Caco-2 (cell line): ENCODE measurements around the gene AGAP1. TPM values are rescaled to one million over a fixed set of nuclear protein-coding genes. Genes with fewer than 3 reads are reported as not detected.

Experiments used
- BruUV-seq: library from RNA; stranded (reverse); fragments of 400-500 nt; replicated peaks from 2 replicates; lab custom pipeline; 2021; lab: Mats Ljungman, UMichigan
- CTCF ChIA-PET: fragments of 300-600 bp; sonication (Branson Sonifier 250); formaldehyde crosslinking; loops from one replicate; lab custom pipeline; 2022; ENCODE audit warnings: antibody characterized with exemption; lab: Charles Lee
- POLR2A ChIA-PET: fragments of 300-600 bp; sonication (Branson Sonifier 250); formaldehyde crosslinking; loops from one replicate; lab custom pipeline; 2022; ENCODE audit warnings: antibody characterized with exemption; lab: Charles Lee
- DNase-seq, 2 experiments: peaks; one replicate each; pipeline versions ENCODE4 v3.0.0 to v3.0.0-alpha.2; 2020 to 2022
- H3K27me3 ChIP-seq: replicated peaks from 2 replicates; pipeline ENCODE4 v1.6.0; 2011; ENCODE audit warnings: low read length; ENCODE audit not compliant: control insufficient read depth, insufficient read depth
- H3K36me3 ChIP-seq: 2 replicates; pipeline ENCODE4 v1.5.1; 2011; ENCODE audit warnings: low read length; ENCODE audit not compliant: control insufficient read depth, insufficient read depth
- H3K4me1 ChIP-seq: fragments of 250-450 bp; sonication (Bioruptor Pico); 2 replicates; pipeline ENCODE4 v1.5.1; 2020; ENCODE audit warnings: mild to moderate bottlenecking
- H3K4me3 ChIP-seq: 2 replicates; pipeline ENCODE4 v1.5.1; 2011; ENCODE audit warnings: low read depth, mild to moderate bottlenecking, control low read depth, low read length
- H3K9me3 ChIP-seq: fragments of 250-450 bp; sonication (Bioruptor Pico); 2 replicates; pipeline ENCODE4 v1.5.1; 2020; ENCODE audit warnings: mild to moderate bottlenecking, moderate library complexity
- H3K27ac Mint-ChIP-seq: one replicate; pipeline ENCODE4 v1.8.0; 2022; ENCODE audit warnings: mixed read lengths; ENCODE audit not compliant: unreplicated experiment
- H3K27me3 Mint-ChIP-seq: one replicate; pipeline ENCODE4 v1.8.0; 2022; ENCODE audit warnings: mixed read lengths; ENCODE audit not compliant: insufficient read depth, unreplicated experiment
- H3K36me3 Mint-ChIP-seq: one replicate; pipeline ENCODE4 v1.8.0; 2022; ENCODE audit warnings: mild to moderate bottlenecking, mixed read lengths; ENCODE audit not compliant: insufficient read depth, unreplicated experiment
- H3K4me1 Mint-ChIP-seq: one replicate; pipeline ENCODE4 v1.8.0; 2022; ENCODE audit warnings: low read depth, mixed read lengths; ENCODE audit not compliant: unreplicated experiment
- H3K4me3 Mint-ChIP-seq: one replicate; pipeline ENCODE4 v1.8.0; 2022; ENCODE audit warnings: mild to moderate bottlenecking, moderate library complexity, mixed read lengths; ENCODE audit not compliant: unreplicated experiment
- H3K9me3 Mint-ChIP-seq: one replicate; pipeline ENCODE4 v1.8.0; 2022; ENCODE audit warnings: mixed read lengths; ENCODE audit not compliant: unreplicated experiment
- intact Hi-C: fragments of 100-400 bp; cut with micrococcal nuclease; formaldehyde crosslinking; loops from one replicate; pipeline ENCODE4 v1.10.0; 2022; ENCODE audit not compliant: unreplicated experiment
- total RNA-seq: library from RNA; stranded (reverse); gene quantifications from 2 replicates; pipeline ENCODE4 v1.2.3, GENCODE V29; 2022
- TF ChIP-seq, protein P1 (sequence below), 2 experiments: fragments of 200-600 bp in 1 of 2; IDR thresholded peaks; 1 replicate in 1 of 2; 2 replicates in 1 of 2; pipeline versions ENCODE4 v1.5.1 to v1.8.0; 2011 to 2022; ENCODE audit warnings: antibody characterized with exemption in 1 of 2, control low read depth in 1 of 2, inconsistent platforms in 1 of 2, low read depth in 1 of 2, low read length in 1 of 2, mild to moderate bottlenecking in 1 of 2, moderate library complexity in 1 of 2; ENCODE audit not compliant: insufficient read depth in 1 of 2, severe bottlenecking in 1 of 2, unreplicated experiment in 1 of 2

AGAP1 gene
- total RNA-seq, 1 experiment from 2014 or later, result 41.7 TPM

DNA sequence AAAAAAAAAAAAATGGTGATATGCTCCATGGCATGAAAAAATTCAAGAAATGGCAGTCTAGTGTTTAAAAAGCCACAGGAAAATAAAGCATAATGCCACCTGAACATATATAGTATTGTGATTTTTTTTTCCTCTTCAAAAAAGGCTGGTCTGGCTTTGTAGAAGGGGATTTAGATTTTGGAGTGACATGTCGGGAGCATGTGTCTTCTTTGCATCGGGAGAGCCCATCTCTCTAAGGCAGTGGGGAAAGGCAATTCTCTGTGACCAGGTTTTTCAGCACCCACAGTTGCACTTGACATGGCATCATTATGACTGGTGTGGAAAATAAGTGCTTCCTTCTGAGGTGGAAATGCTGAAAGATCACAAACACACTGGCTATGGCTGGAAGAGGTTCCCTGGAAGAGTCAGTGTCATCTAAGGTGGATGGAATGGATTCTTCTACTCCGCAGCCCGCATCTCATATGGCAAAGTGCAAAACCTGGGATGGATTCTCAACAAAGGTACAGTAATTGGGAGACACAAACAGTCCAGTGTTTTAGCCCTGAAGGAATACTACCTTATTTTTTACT, 172.5 kb downstream of the AGAP1 start:
- peak; percentile 63 to 68 for DNase-seq
- Histone ChIP-seq H3K4me3 (peak overlapping the region; percentile 30), H3K4me1 (no peaks in the 10 kb centered on the region), H3K9me3 (no peaks in the 10 kb centered on the region), H3K36me3 (no peaks in the 10 kb centered on the region), H3K27me3 (no peaks in the 10 kb centered on the region)
- no peaks in the 10 kb centered on the region for H3K4me1 Mint-ChIP-seq
- CTCF ChIA-PET, result no interaction called here
- intact Hi-C loops, result no loop called here
- TF ChIP-seq, protein P1, sequence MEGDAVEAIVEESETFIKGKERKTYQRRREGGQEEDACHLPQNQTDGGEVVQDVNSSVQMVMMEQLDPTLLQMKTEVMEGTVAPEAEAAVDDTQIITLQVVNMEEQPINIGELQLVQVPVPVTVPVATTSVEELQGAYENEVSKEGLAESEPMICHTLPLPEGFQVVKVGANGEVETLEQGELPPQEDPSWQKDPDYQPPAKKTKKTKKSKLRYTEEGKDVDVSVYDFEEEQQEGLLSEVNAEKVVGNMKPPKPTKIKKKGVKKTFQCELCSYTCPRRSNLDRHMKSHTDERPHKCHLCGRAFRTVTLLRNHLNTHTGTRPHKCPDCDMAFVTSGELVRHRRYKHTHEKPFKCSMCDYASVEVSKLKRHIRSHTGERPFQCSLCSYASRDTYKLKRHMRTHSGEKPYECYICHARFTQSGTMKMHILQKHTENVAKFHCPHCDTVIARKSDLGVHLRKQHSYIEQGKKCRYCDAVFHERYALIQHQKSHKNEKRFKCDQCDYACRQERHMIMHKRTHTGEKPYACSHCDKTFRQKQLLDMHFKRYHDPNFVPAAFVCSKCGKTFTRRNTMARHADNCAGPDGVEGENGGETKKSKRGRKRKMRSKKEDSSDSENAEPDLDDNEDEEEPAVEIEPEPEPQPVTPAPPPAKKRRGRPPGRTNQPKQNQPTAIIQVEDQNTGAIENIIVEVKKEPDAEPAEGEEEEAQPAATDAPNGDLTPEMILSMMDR (IDR thresholded peaks at IDR 0.05; ENCODE audit: insufficient read depth in 1 of 2, low read depth in 1 of 2, low read length in 1 of 2, severe bottlenecking in 1 of 2, unreplicated experiment in 1 of 2), result no peak
- POLR2A ChIA-PET, result no interaction called here
- peak overlapping the region; percentile 70 for H3K4me3 Mint-ChIP-seq
- H3K27ac Mint-ChIP-seq, result no peak overlapping the region
- no peaks in the 10 kb centered on the region for H3K36me3 Mint-ChIP-seq
- no peaks in the 10 kb centered on the region for H3K9me3 Mint-ChIP-seq
- no peaks in the 10 kb centered on the region for H3K27me3 Mint-ChIP-seq
- no TSS peak for BruUV-seq

- no peak for DNase-seq
- H3K4me3 Mint-ChIP-seq, result peak overlapping the region; percentile 52
- Histone ChIP-seq H3K27me3 (no peaks in the 10 kb centered on the region), H3K36me3 (no peaks in the 10 kb centered on the region), H3K4me3 (no peak overlapping the region), H3K9me3 (no peaks in the 10 kb centered on the region), H3K4me1 (no peaks in the 10 kb centered on the region)
- no peaks in the 10 kb centered on the region for H3K27me3 Mint-ChIP-seq
- CTCF ChIA-PET, result no interaction called here
- H3K27ac Mint-ChIP-seq, result no peak overlapping the region
- POLR2A ChIA-PET, result no interaction called here
- H3K36me3 Mint-ChIP-seq, result no peaks in the 10 kb centered on the region
- BruUV-seq, result no TSS peak
- no peaks in the 10 kb centered on the region for H3K4me1 Mint-ChIP-seq
- H3K9me3 Mint-ChIP-seq, result no peaks in the 10 kb centered on the region
- intact Hi-C loops, result no loop called here
- TF ChIP-seq, protein P1 (IDR thresholded peaks at IDR 0.05; ENCODE audit: insufficient read depth in 1 of 2, low read depth in 1 of 2, low read length in 1 of 2, severe bottlenecking in 1 of 2, unreplicated experiment in 1 of 2), result no peak
Measured at GRCh38 chr2:235668782-235669181, 174.9 kb downstream of the AGAP1 start.

DNA sequence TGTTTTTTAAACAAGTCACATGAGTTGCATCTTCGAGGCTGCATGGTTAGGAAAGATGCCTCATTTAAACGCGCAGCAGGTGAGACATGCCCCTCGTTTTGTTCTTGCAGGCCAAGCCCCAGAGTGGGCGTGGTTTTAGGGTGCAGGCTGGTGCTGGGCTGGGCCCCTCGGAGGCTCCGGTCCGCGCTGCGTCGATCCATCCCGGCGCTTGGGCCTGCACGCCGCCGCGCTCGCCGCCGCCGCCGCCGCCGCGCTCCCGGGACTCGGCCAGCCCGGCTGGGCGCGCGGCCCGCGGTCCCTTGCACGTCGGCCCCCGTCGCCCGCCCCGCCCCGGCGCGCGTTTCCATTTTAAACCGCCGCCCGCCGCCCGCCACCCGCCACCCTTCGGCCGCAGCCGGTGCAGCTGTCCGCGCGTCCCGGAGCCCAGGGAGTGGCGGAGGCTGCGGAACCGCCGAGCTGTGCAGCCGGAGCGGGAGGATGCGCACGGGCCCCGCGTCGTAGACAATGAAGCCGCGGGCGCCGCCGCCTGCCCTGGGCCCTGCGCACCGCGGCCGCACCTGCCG, 175.5 kb downstream of the AGAP1 start:
- no peaks in the 10 kb centered on the region for H3K4me1 ChIP-seq
- no TSS peak for BruUV-seq
- POLR2A ChIA-PET, result no interaction called here
- H3K9me3 Mint-ChIP-seq, result no peaks in the 10 kb centered on the region
- H3K36me3 ChIP-seq, result no peaks in the 10 kb centered on the region
- no peak overlapping the region for H3K27ac Mint-ChIP-seq
- no peaks in the 10 kb centered on the region for H3K4me1 Mint-ChIP-seq
- TF ChIP-seq, protein P1 (IDR thresholded peaks at IDR 0.05; ENCODE audit: insufficient read depth in 1 of 2, low read depth in 1 of 2, low read length in 1 of 2, severe bottlenecking in 1 of 2, unreplicated experiment in 1 of 2), result no peak
- no peaks in the 10 kb centered on the region for H3K27me3 Mint-ChIP-seq
- no peaks in the 10 kb centered on the region for H3K27me3 ChIP-seq
- no peaks in the 10 kb centered on the region for H3K36me3 Mint-ChIP-seq
- peak; percentile 76 to 84 for DNase-seq
- intact Hi-C loops, result no loop called here
- H3K9me3 ChIP-seq, result no peaks in the 10 kb centered on the region
- H3K4me3 Mint-ChIP-seq, result peak overlapping the region; percentile 52
- H3K4me3 ChIP-seq, result peak overlapping the region; percentile 49
- CTCF ChIA-PET, result no interaction called here
